Stimulated activated CD4-positive, alpha-beta T cell treated with anti-CD3 and anti-CD28 coated beads, TNF-alpha, amount 100 ng/mL, for 24 hours (primary cell): Measurements from ENCODE around the gene KCNMB3.
"Not testable (repeated sequence)": the region's sequence is repeated elsewhere in the genome, so short reads cannot be mapped to it uniquely, and the experiment has no call there.

Experiments used
- DNase-seq, 3 experiments: peaks; one replicate each; pipeline ENCODE4 v3.0.0-alpha.2; 2020; ENCODE audit warnings: low read depth in 3 of 3

KCNMB3 gene, protein sequence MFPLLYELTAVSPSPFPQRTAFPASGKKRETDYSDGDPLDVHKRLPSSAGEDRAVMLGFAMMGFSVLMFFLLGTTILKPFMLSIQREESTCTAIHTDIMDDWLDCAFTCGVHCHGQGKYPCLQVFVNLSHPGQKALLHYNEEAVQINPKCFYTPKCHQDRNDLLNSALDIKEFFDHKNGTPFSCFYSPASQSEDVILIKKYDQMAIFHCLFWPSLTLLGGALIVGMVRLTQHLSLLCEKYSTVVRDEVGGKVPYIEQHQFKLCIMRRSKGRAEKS

DNA sequence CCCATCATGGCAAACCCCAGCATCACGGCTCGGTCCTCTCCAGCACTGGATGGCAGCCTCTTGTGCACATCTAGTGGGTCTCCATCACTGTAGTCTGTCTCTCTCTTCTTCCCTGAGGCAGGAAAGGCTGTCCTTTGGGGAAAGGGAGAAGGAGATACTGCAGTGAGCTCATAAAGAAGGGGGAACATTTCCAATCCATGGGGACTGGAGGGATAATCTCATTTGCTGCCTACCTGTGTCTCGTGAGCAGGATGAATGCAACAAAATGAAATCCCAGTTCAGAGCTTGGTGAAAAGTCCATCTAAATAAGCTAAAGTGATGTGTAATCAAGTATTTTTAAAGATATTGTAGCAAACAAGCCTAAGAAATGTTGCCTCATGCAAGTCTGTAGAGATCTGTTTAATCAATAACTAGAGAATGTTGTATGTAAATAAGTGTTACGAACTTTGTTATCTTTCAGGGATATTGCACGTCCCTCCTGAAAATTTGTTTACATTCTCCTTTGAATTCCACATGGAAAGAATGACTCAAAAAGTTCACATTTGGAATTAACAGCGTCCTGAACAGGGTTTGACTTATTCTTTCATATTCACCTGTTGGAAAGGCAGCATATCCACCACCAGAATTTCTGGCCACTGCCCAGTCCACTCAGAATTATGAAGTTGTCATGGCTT lies at the start of gene KCNMB3:
Gene KCNMB3 (minus strand): TSS at position 312 of the 674 bp plus-strand sequence. CDS start 124 bp downstream, at position 188.
- DNase-seq, result no peak

DNA sequence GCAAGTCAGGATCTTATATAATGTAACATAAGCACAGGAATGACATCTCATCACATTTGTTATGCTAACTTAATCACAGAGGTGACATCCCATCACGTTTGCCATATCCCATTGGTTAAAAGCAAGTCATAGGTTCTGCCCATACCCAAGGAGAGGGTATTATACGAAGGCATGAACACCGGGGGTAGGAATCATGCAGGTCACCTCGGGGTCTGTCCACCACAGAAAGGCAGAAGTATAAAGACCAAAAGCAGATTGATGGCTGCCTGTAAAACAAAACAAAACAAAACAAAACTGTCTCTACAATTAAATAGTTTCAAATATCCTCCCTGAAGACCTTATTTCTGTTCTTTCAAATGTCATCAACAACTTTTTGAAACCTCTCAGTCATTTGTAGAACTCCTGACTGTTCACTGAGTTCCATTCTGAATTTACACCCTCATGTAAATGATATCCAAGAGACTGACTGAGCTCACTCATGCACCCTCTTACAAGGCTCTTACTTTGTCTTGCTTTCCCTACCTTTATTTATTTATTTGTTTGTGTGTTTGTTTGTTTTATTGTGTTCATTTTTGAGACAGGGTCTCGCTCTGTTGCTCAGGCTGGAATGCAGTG lies 49.2 kb upstream of the KCNMB3 start:
- DNase-seq, result no peak

DNA sequence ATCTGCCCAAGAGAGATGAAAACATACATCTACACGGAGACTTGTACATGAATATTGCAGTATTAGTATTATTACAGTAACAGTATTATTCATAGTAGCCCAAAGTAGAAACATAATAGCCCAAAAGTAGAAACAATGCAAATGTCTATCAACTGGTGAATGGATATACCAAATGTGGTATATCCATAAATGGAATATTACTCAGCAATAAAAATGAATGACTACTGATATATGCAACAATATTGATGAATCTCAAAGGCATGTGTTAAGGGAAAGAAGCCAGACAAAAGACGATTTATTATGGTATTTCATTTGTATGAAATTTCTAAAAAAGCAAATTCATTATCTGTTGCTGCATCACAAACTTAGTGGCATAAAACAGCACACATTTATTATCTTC lies 48.4 kb upstream of the KCNMB3 start:
- no peak for DNase-seq

DNA sequence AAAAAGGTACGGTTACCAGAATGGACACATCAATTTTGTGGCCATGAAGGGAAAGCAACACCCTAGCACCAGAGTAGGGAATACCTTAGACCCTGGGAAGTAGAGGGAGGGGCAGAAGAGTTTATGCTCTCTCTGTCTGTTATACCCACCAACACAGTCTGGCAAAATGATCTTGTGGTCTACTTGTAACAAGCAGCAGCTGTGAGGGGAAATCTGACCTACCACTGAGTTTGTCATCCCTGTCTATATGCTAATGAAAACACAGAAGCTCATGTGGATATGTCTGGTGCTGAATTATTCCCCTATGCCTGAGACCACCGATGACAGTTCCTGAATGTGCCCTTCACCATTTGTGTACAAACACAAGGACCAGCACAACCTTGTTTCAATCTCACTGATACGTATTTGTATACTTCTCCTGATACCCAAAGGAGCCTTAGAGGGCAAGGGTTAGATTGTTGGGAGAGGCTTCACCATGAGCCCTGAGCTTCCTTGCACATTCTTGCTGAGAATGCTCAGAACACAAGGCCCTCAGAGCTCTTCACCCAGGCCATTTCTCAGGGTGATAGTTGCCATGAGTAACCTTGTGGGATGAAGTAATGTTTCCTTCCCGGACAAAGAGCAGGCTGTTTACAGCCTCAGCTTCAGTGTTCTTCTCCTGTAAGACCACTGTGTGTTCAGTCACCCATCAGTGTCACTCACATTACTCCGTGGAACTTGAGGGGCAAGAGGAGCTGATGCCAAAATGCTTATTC lies 47.2 kb upstream of the KCNMB3 start:
- no peak for DNase-seq

DNA sequence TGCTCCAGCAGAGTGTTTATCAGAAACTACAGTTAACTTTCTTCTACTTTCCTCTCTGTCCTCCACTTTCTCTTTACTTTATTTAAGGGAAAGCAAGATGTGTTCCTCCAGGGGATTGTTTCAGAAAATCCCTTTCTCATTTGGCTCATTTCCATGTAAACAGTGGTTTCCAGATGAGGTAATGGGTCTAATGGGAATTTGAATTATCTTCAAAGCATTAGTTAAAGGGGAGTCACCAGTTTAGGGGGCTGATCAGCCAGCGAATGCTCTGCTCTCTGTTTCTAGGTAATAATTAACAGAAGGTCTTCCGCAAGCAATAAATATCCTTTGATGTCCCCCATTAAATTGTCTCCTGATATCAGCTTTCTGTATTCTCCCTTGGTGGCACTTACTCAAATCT lies 41.5 kb upstream of the KCNMB3 start:
- DNase-seq, result no peak

DNA sequence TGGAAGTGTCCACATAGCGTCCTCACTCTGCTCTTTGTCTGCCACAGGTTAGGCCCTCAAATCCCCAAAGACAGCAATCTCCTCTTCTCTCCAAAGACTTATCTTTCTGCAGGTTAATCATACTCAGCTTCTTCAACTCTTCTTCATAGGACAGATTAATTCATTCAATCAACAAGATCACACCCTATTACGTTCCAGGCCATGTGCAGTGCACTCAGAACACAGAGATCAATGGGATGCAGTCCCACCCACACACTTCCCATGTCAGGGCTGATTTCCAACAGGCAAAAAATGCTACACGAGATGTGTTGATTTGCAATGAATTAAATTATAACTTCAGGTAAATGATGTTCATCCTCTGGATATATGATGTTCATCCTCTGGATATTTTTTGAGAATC lies 38.4 kb upstream of the KCNMB3 start:
- no peak for DNase-seq

DNA sequence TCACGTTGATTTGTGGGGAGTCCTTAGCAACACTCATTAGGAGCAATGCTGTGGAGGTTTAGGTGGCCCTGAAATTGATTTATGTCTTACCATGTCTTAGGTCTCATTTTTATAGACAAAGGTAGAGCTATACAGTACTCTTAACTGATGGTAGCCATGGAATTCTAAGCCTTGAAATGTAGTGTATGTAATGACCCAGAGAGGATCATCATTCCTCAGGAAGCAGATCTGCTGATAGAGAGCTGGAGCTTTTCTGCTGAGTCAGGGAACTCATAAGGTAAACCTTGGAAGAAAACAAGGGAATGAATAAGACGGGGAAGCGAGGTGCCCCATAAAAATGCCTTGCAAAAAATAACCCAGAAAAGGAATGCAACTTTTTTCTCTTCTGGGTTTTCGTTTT lies 37.9 kb upstream of the KCNMB3 start:
- no peak for DNase-seq

DNA sequence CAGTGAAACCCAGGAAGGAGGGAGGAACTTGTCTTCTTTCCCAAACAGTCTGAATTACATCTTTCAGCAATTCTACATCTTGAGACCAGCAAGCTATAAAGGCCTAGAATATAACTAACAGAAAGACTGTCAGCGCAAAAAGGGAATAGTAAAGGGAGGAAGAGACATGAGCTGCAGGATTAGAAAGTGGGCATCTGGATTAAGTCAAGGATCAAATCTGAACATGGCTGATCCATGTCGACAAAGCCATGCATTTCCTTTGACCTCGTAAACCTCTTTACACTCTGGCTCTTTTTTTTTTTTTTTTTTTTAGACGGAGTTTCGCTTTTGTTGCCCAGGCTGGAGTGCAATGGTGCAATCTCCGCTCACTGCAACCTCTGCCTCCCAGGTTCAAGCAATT lies 35.4 kb upstream of the KCNMB3 start:
- no peak for DNase-seq

DNA sequence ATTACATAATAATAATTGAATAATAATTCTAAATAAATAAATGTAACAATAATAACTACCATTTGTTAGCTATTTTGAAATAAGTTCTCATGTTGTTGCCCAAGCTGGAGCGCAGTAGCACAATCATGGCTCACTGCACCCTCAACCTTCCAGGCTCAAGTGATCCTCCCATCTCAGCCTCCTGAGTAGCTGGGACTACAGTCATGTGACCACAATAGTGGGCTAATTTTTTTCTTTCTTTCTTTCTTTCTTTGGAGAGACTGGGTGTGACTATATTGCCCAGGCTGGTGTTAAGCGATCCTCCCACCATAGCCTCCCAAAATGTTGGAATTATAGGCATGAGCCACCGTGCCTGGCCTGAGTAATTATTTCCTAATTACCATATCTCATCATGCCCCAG lies 30.9 kb upstream of the KCNMB3 start:
- DNase-seq, result no peak

DNA sequence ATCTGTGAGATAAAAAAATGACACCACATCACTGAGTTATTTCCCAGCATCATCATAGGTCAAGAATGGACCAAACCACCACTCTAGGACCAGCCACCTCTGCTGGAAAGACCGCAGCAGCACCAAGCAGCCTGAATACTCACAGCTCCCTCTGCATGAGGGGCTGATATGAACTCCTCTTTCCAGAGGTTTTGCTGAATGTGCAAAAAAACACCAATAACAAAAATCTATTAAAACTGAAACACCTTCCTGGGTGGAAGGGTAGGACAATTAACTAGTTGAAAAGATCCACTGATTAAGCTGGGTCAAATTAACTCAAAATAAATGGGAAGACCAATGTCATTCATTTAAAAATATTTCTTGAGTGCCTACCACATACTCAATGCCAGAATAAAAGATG lies 28.9 kb upstream of the KCNMB3 start:
- DNase-seq, result no peak

DNA sequence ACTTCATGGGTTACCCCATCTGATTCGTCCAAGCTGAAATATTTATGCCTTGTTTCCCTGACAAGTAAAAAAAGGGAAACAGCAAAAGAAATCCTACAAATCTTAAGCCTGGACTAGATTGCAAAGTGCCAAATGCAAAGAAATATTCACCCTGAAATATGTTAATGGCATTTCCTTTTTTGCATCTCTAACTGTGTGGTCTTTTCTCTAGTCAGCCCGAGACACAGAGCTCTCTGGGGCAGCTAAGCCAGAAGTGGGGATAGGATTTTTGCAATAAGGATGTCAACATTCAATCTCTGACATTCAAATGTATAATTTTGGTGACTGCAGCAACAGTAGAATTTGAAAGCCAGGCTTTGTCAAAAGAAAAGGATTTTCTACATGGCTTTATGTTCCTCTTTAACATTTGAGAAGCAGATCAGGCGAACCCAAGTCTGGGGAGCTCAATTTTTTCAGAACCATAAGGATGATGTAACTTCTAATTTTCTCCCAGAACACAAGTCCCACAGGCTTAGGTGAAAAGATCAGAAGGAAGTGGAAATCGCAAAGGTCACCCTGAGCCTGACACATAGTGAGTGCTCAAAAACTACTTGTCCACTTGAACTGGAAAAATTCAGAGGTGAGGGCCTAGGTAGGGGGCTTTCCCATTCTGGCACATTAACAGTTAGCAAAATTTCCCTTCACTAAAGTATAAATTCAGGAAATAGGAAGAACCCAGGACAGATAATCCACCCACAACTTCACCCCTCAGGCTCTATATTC lies 28.2 kb upstream of the KCNMB3 start:
- no peak for DNase-seq

DNA sequence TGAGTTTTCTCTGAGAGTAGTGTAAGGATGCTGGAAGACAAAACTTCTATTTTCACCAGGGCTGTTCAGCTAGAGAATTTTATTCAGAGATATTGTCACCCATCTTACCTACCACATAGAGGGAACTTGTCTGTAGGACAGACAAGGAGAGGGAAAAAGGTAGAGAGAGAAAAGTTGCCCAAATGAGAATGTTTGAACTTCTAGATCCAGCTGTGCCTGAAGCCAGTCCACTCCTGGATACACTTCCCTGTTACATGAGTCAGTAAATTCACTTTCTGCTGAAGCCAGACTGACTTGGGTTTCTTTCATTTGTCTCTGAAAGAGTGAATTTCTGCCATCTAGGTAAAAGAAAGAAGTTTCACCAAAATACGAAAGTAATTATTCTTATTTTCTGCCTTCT lies 27.2 kb upstream of the KCNMB3 start:
- no peak for DNase-seq

DNA sequence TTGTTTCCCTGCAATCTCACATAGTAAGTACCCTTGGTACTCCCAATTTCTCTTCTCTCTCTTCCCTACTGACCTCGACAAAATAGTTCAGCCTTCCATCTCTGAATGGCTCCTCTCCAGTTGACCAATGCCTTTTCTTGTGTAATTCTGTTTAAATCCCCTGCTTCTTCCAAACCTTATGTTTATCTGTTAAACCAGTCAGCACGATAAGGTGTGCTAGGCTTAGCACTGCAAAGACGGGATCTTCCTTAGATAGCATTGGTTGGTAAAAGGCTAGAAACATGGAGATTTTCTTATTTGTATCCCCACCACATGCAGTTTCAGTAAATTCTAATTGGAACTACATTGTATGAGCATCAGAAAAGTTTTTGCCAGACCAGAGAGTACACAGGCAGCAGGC lies 25.8 kb upstream of the KCNMB3 start:
- DNase-seq, result no peak

DNA sequence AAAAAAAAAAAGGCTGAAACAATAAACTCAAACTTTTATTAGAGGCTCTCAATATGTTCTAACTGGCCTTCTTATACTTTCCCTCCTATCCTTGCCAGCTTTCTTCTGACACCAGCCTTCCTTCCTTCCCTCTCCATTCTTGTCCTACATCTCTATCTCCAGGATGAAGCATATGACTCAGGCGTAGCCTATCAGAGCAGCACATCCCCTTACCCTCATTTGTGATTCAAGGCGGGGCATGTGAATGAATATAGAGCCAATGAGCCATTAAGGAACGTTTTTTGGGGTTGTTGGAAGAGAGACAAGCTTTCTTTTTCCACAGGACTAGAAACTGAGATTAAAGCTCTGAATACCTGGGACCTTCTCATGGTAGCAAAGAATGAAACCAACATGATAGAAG lies 25.1 kb upstream of the KCNMB3 start:
- DNase-seq, result no peak

DNA sequence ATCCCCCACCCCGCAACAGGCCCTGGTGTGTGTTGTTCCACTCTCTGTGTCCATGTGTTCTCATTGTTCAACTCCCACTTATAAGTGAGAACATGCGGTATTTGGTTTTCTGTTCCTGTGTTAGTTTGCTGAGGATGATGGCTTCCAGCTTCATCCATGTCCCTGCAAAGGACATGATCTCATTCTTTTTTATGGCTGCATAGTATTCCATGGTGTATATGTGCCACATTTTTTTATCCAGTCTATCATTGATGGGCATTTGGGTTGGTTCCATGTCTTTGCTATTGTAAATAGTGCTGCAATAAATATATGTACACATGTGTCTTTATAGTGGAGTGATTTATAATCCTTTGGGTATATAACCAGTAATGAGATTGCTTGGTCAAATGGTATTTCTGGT lies 23.5 kb upstream of the KCNMB3 start:
- DNase-seq, result not testable (repeated sequence)

DNA sequence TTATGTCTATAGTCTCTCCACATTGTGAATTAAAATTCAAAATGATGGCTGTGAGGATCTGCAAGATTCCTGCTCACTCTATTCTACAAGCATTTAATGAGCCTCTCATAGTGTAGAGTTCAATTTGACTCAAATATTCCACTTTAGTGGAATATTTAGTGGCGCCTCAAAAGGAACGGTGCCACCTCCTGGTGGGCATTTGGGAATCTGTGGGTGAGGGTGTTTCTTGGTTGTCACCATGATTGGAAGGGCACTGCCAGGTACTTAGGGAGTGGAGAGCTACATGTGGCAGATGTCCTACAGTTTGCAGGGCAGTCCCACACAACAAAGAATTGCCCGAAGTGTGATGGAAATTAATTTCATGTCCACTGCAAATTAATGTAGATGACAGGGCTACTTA lies 21.5 kb upstream of the KCNMB3 start:
- DNase-seq, result peak in 1 of 3 experiments; percentile 9

DNA sequence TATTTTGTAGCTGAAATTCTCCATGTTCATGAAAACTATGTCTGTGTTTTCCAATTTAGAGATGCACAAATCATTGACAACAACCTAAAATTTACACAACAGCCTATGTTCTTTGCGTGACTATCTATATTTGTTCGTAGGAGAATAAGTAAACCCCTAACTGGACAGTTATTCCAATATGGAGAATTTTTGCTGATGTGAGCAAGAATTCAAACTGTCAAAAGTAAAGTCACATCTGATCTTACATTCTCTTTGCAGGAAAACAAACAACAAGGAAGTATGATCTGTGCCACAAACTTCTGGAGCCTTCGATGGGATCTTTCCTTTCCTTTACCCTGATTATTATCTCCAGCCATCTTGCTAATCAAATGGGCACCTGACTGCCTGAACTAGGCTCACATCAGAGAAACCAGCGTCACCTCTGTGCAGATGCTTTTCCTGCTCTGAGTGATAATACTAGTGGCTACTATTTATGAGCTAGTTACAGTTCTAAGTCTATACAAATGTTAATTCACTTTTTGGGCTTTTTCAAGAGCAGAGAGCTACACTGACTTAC lies 18.3 kb upstream of the KCNMB3 start:
- DNase-seq, result no peak

DNA sequence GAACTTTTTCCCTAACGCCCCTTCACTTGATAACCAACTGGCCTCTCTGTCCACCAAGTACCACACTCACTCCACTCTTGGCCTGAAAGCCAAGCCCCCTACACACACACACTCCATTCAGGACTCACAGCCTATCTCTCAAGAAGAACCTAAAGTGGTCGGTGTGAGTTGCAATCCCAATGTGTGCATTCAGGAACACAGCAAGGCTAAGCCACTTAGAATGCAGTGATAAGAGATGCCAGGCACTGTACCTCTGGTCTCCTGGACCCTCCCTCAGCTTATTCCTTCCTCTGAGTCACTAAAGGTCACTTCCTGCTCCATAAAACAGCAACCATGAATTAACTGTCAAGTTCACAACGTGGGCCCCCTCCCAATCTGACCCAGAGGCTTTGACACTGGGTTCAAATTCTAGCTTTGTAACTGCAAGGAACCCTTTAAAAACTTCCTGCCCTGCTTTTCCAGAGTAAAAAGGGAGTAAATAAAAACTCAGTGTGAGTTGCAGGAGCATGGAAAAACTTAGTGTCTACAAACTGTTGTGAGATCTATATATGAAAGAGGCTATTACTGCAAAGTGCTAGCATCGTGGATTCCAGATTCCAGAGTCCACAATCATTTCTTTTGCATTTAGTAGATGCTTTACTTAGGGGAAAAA lies 17.6 kb upstream of the KCNMB3 start:
- DNase-seq, result no peak

DNA sequence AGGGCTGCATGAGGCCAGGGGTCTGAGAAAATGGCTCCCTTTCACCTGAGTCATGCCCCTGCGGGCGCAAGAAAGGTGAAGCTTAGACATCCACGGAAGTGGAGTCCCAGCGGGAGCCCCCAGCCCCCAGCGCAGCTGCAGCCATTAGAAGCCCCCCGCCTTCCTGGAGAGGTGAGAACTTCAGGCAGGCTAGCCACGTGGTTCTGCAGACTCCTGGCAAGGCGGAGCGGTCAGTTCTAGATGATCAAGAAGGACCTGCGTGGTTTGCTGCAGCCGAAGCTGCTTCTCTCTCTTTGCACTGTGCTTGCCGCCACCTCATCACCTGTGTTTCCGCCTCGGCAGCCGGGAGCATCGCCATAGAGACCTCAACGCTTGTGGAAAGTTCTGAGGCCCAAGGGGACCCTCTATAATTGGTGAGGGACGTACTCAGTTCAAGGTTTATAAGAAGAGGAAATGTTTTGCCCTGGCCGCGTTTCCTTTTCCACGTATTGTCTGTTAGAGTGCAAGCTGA lies 15.8 kb upstream of the KCNMB3 start:
- no peak for DNase-seq

DNA sequence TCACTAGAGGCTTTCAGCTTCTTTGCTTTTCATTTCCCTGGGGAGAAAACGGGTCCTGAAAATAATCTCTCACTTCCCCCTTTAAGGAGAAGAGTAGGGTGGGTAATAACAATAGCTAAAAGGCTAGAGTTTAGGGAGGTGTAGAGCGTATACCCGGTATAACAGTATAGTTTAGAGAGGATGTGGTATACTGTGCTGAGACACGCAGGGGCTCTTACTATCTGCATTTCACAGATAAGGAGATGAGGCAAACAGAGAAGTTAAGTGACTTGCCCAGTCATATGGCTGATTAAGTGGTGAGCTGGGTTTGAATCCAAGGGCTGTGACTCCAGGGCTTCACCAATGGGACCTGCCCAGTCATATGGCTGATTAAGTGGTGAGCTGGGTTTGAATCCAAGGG lies 15.0 kb upstream of the KCNMB3 start:
- no peak for DNase-seq

DNA sequence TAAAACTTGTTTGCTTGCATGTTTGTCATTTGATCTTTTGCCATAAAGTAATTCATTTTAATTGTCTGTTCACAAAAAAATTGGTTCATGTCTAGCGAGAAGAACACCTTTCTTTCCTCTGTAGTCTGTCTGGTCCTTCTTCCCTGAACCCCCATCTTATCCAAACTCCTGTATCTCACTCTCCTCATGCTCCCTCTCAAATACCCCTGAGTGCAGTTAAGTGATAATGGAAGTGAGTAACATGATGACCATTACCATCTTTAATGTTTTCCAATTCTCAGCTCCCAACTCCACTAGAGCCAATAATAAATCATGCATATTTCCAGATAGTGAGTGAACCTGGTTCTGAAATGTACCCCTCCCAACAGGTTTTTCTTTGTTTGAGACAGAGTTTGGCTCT lies 14.2 kb upstream of the KCNMB3 start:
- DNase-seq, result no peak
